HepG2 (cell line): Measurements from ENCODE around the gene KLF3.

Experiments used
- ARHGAP35 ChIP-seq: sonication (generic); formaldehyde crosslinking; IDR thresholded peaks from 2 replicates; pipeline ENCODE4 v1.9.0; 2022; ENCODE audit warnings: mild to moderate bottlenecking, inconsistent platforms, moderate library complexity, missing genetic modification reagents, borderline replicate concordance
- CTCF ChIP-seq: sonication (generic); formaldehyde crosslinking; IDR thresholded peaks from 2 replicates; pipeline ENCODE4 v1.5.0; 2020; ENCODE audit warnings: mild to moderate bottlenecking, missing genetic modification reagents, moderate library complexity
- EHMT2 ChIP-seq: fragments of 200-600 bp; sonication (generic); IDR thresholded peaks from 2 replicates; pipeline ENCODE4 v1.7.0; 2017; ENCODE audit warnings: antibody characterized with exemption, low read depth, low read length, borderline replicate concordance
- GABPB1 ChIP-seq: IDR thresholded peaks from 2 replicates; pipeline ENCODE4 v1.6.1; 2016; ENCODE audit warnings: mild to moderate bottlenecking, missing genetic modification reagents, moderate library complexity, missing compliant biosample characterization
- NCOA2 ChIP-seq: sonication (generic); formaldehyde crosslinking; IDR thresholded peaks from 2 replicates; pipeline ENCODE4 v1.8.0; 2022; ENCODE audit warnings: inconsistent platforms
- SALL1 ChIP-seq: sonication (generic); formaldehyde crosslinking; IDR thresholded peaks from 2 replicates; pipeline ENCODE4 v1.8.0; 2022; ENCODE audit warnings: mild to moderate bottlenecking, missing genetic modification reagents
- SMC3 ChIP-seq: IDR thresholded peaks from 2 replicates; pipeline ENCODE4 v1.6.1; 2011; ENCODE audit warnings: low read length, improper control_type of control experiment
- THAP11 ChIP-seq: IDR thresholded peaks from 2 replicates; pipeline ENCODE4 v1.6.1; 2016; ENCODE audit warnings: missing biosample characterization, missing genetic modification reagents
- ZBTB1 ChIP-seq: sonication (generic); formaldehyde crosslinking; IDR thresholded peaks from 2 replicates; pipeline ENCODE4 v1.4.0; 2020; ENCODE audit warnings: missing genetic modification reagents, borderline replicate concordance
- ZNF281 ChIP-seq: sonication (generic); formaldehyde crosslinking; IDR thresholded peaks from 2 replicates; pipeline ENCODE4 v1.4.0; 2020; ENCODE audit warnings: missing genetic modification reagents, borderline replicate concordance
- ZNF512 ChIP-seq: sonication (generic); formaldehyde crosslinking; IDR thresholded peaks from 2 replicates; pipeline ENCODE4 v1.4.0; 2020; ENCODE audit warnings: mild to moderate bottlenecking, missing genetic modification reagents
- ZNF589 ChIP-seq: sonication (generic); formaldehyde crosslinking; conservative IDR thresholded peaks from 2 replicates; pipeline ENCODE4 v1.8.0; 2022; ENCODE audit warnings: mild to moderate bottlenecking, moderate library complexity, missing genetic modification reagents
- TF ChIP-seq, protein P1 (sequence below): sonication (generic); formaldehyde crosslinking; IDR thresholded peaks from 2 replicates; pipeline ENCODE4 v1.4.0; 2020; ENCODE audit warnings: missing genetic modification reagents, borderline replicate concordance

DNA sequence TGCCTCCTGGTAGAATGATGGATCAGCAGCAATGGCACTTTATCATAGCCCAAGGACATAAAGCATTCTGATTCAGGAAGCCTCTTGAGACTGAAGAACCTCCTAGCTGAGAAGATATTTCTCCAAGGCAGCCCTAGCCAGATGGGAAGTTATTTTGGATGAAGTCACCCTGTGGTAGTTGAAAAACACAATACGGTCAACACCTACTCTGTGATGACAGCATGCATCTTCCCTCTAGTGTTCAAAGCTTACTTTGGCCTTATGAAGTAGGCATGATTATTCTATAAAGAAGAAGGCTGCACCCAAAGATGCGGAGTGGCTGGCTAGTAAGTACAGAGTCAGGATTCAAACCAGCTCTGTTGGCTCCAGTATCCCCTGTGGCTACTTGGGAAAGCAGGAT is 70.9 kb downstream of the KLF3 start:
- TF ChIP-seq GABPB1 (CRISPR knock-in tag) (no peak), ZNF512 (CRISPR knock-in tag) (no peak), ARHGAP35 (CRISPR knock-in tag) (no peak), CTCF (CRISPR knock-in tag) (no peak), SMC3 (no peak), ZNF281 (CRISPR knock-in tag) (no peak), ZBTB1 (no peak), THAP11 (no peak), NCOA2 (no peak), ZNF589 (CRISPR knock-in tag) (no peak), SALL1 (CRISPR knock-in tag) (no peak), EHMT2 (no peak)
- TF ChIP-seq, protein P1, sequence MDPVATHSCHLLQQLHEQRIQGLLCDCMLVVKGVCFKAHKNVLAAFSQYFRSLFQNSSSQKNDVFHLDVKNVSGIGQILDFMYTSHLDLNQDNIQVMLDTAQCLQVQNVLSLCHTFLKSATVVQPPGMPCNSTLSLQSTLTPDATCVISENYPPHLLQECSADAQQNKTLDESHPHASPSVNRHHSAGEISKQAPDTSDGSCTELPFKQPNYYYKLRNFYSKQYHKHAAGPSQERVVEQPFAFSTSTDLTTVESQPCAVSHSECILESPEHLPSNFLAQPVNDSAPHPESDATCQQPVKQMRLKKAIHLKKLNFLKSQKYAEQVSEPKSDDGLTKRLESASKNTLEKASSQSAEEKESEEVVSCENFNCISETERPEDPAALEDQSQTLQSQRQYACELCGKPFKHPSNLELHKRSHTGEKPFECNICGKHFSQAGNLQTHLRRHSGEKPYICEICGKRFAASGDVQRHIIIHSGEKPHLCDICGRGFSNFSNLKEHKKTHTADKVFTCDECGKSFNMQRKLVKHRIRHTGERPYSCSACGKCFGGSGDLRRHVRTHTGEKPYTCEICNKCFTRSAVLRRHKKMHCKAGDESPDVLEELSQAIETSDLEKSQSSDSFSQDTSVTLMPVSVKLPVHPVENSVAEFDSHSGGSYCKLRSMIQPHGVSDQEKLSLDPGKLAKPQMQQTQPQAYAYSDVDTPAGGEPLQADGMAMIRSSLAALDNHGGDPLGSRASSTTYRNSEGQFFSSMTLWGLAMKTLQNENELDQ (CRISPR knock-in tag), result no peak
